Breast epithelium (tissue), 4 donors: ENCODE results near the gene DMD. TPM values are rescaled to one million over a fixed set of nuclear protein-coding genes. Genes with fewer than 3 reads are reported as not detected.

Experiments
- DNase-seq, 2 donors: peaks; one replicate each; pipeline ENCODE4 v3.0.0-alpha.2; 2019; ENCODE audit warnings: low spot score in 2 of 2
- H3K27ac ChIP-seq, 2 donors: fragments of 200-600 bp; sonication (generic) in 1 of 2; one replicate each; pipeline ENCODE4 v1.5.1; 2016 to 2019; ENCODE audit warnings: mild to moderate bottlenecking in 1 of 2
- H3K27me3 ChIP-seq, 2 donors: fragments of 200-600 bp; sonication (generic) in 1 of 2; one replicate each; pipeline versions ENCODE4 v1.5.1 to v1.6.0; 2017 to 2019; ENCODE audit warnings: control low read depth in 1 of 2, mild to moderate bottlenecking in 1 of 2
- H3K36me3 ChIP-seq: fragments of 200-600 bp; one replicate; pipeline ENCODE4 v1.5.1; 2019
- H3K4me1 ChIP-seq, 2 donors: fragments of 200-600 bp; sonication (generic); one replicate each; pipeline ENCODE4 v1.5.1; 2016 to 2019; ENCODE audit warnings: control low read depth in 1 of 2
- H3K4me3 ChIP-seq, 3 donors: fragments of 200-600 bp; sonication (generic); 1 replicate in 2 of 3; 2 replicates in 1 of 3; pipeline ENCODE4 v1.5.1; 2016 to 2019; ENCODE audit warnings: mild to moderate bottlenecking in 3 of 3, moderate library complexity in 2 of 3
- H3K9me3 ChIP-seq, 2 donors: fragments of 200-600 bp; sonication (generic) in 1 of 2; one replicate each; pipeline ENCODE4 v1.5.1; 2016 to 2019; ENCODE audit warnings: control low read depth in 1 of 2
- CTCF ChIP-seq, 3 donors: fragments of 450-650 bp; IDR thresholded peaks; one replicate each; pipeline ENCODE4 v1.5.1; 2016 to 2017; ENCODE audit warnings: antibody characterized with exemption in 3 of 3, mild to moderate bottlenecking in 3 of 3, moderate library complexity in 3 of 3
- POLR2A ChIP-seq: fragments of 450-650 bp; IDR thresholded peaks from one replicate; pipeline ENCODE4 v1.6.1; 2016; ENCODE audit warnings: antibody characterized with exemption, mild to moderate bottlenecking, moderate library complexity
- POLR2AphosphoS5 ChIP-seq, 3 donors: sonication (generic); formaldehyde crosslinking; IDR thresholded peaks; one replicate each; pipeline ENCODE4 v1.6.1; 2017; ENCODE audit warnings: antibody characterized with exemption in 3 of 3
- intact Hi-C: fragments of 100-400 bp; cut with DNase I; formaldehyde crosslinking; loops from one replicate; pipeline ENCODE4 v1.15.1; 2023; ENCODE audit warnings: low total_unique reads
- total RNA-seq, 3 donors: library from RNA; depleted of rRNA; stranded (reverse); fragments of >200 nt; gene quantifications; one replicate each; pipeline ENCODE4 v1.1.0, GENCODE V29; 2016

DMD gene
- total RNA-seq, 3 donors from 2014 or later, result 57.0 to 135 (median 65.2) TPM

- no peak overlapping the region for H3K27ac ChIP-seq
Observed at GRCh38 chrX:31909850-31910572, 1301.3 kb downstream of the DMD start.

GRCh38 chrX:31894152-31894551 is 1317.2 kb downstream of the DMD start:
- Histone ChIP-seq H3K27ac (no peak overlapping the region), H3K9me3 (no peaks in the 10 kb centered on the region), H3K4me1 (no peaks in the 10 kb centered on the region), H3K27me3 (no peaks in the 10 kb centered on the region), H3K4me3 (no peak overlapping the region), H3K36me3 (no peaks in the 10 kb centered on the region)
- intact Hi-C loops, result no loop called here
- DNase-seq, result no peak
- no peak for TF ChIP-seq POLR2AphosphoS5 (IDR thresholded peaks at IDR 0.05)
- TF ChIP-seq CTCF (IDR thresholded peaks at IDR 0.05), result no peak
- no peak for TF ChIP-seq POLR2A

More at GRCh38 chrX:31909850-31910572, 1301.3 kb downstream of the DMD start:
- H3K36me3 ChIP-seq, result no peaks in the 10 kb centered on the region
- DNase-seq, result no peak
- TF ChIP-seq POLR2A, result no peak
- no peak for TF ChIP-seq CTCF (IDR thresholded peaks at IDR 0.05)
- no peak for TF ChIP-seq POLR2AphosphoS5 (IDR thresholded peaks at IDR 0.05)
- no peaks in the 10 kb centered on the region for H3K4me1 ChIP-seq
- no peak overlapping the region for H3K4me3 ChIP-seq
- intact Hi-C loops, result no loop called here
- no peaks in the 10 kb centered on the region for H3K9me3 ChIP-seq
- H3K27me3 ChIP-seq, result no peaks in the 10 kb centered on the region

- Histone ChIP-seq H3K36me3 (no peaks in the 10 kb centered on the region), H3K27ac (no peak overlapping the region), H3K4me3 (no peak overlapping the region), H3K9me3 (no peaks in the 10 kb centered on the region), H3K27me3 (no peaks in the 10 kb centered on the region), H3K4me1 (no peaks in the 10 kb centered on the region)
- intact Hi-C loops, result no loop called here
- no peak for TF ChIP-seq POLR2AphosphoS5 (IDR thresholded peaks at IDR 0.05)
- no peak for TF ChIP-seq CTCF (IDR thresholded peaks at IDR 0.05)
- TF ChIP-seq POLR2A, result no peak
- DNase-seq, result no peak
Observed at GRCh38 chrX:31893525-31893924, 1317.8 kb downstream of the DMD start.

- Histone ChIP-seq H3K4me1 (no peaks in the 10 kb centered on the region), H3K27ac (no peak overlapping the region), H3K4me3 (no peak overlapping the region), H3K36me3 (no peaks in the 10 kb centered on the region), H3K27me3 (peaks cover 0 to under 1% of the 10 kb centered on the region in 2 donors), H3K9me3 (no peaks in the 10 kb centered on the region)
- TF ChIP-seq POLR2AphosphoS5 (IDR thresholded peaks at IDR 0.05) (no peak), CTCF (IDR thresholded peaks at IDR 0.05) (no peak), POLR2A (no peak)
- DNase-seq, result no peak
- intact Hi-C loops, result no loop called here
Observed at GRCh38 chrX:31889088-31889487, 1322.3 kb downstream of the DMD start.

- intact Hi-C loops, result no loop called here
- Histone ChIP-seq H3K36me3 (no peaks in the 10 kb centered on the region), H3K4me1 (no peaks in the 10 kb centered on the region), H3K27me3 (peaks cover 0 to 3% of the 10 kb centered on the region in 2 donors), H3K27ac (no peak overlapping the region), H3K4me3 (no peak overlapping the region), H3K9me3 (no peaks in the 10 kb centered on the region)
- TF ChIP-seq POLR2AphosphoS5 (IDR thresholded peaks at IDR 0.05) (no peak), POLR2A (no peak), CTCF (IDR thresholded peaks at IDR 0.05) (no peak)
- no peak for DNase-seq
Observed at GRCh38 chrX:31884535-31884934, 1326.8 kb downstream of the DMD start.
